Peyer's patch (tissue), 4 donors: ENCODE data around the gene ZFPM1.

Experiments
- POLR2A ChIP-seq, 2 donors: fragments of 450-650 bp; IDR thresholded peaks; one replicate each; pipeline ENCODE4 v1.5.1; 2017; ENCODE audit warnings: antibody characterized with exemption in 2 of 2, mild to moderate bottlenecking in 2 of 2, moderate library complexity in 2 of 2
- TF ChIP-seq, protein P1 (sequence below), 6 experiments: fragments of 450-650 bp in 4 of 6; fragments of 200-600 bp in 2 of 6; sonication (generic) in 1 of 6; IDR thresholded peaks; one replicate each; pipeline ENCODE4 v1.5.1; 2017 to 2019; ENCODE audit warnings: antibody characterized with exemption in 6 of 6, mild to moderate bottlenecking in 3 of 6, moderate library complexity in 1 of 6

DNA sequence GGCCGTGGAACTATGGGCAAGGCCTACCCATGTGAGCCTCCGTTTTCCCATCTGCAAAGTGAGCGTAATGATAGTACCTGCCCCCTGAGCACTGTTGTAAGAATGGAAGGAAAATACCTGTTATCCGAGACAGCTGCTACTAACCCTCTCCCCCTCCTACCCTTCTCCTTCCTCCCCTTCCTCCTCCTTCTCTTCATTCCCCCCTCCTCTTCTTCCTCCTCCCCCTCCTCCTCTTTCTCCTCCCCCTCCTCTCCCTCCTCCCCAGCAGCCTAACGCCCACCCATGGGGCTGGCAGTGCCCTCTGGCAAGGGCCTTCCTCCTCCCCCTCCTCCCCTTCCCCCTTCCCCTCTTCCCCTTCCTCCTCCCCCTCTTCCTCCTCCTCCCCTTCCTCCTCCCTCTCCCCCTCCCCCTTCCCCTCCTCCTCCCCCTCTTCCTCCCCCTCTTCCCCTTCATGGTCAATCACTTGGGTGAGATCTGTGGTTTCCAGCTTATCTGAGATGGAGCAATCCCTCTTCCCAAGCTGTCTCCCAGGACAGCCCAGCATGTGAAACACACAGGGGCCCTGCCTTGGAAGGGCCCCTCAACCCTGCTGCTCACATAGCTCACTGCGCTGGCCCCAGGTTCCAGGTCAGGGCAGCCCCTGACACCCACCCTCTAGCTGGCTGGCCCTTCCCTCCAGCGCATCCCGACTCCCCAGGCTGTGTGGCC lies 6.4 kb downstream of the ZFPM1 start:
- TF ChIP-seq, protein P1, sequence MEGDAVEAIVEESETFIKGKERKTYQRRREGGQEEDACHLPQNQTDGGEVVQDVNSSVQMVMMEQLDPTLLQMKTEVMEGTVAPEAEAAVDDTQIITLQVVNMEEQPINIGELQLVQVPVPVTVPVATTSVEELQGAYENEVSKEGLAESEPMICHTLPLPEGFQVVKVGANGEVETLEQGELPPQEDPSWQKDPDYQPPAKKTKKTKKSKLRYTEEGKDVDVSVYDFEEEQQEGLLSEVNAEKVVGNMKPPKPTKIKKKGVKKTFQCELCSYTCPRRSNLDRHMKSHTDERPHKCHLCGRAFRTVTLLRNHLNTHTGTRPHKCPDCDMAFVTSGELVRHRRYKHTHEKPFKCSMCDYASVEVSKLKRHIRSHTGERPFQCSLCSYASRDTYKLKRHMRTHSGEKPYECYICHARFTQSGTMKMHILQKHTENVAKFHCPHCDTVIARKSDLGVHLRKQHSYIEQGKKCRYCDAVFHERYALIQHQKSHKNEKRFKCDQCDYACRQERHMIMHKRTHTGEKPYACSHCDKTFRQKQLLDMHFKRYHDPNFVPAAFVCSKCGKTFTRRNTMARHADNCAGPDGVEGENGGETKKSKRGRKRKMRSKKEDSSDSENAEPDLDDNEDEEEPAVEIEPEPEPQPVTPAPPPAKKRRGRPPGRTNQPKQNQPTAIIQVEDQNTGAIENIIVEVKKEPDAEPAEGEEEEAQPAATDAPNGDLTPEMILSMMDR (IDR thresholded peaks at IDR 0.05): no peak
- no peak for TF ChIP-seq POLR2A (IDR thresholded peaks at IDR 0.05)
